ENCODE data around the gene ZNF536. TPM values are rescaled to one million over a fixed set of nuclear protein-coding genes. Genes with fewer than 3 reads are reported as not detected.

ZNF536 gene
- polyA plus RNA-seq, 1 donor: 5.3 TPM

DNA sequence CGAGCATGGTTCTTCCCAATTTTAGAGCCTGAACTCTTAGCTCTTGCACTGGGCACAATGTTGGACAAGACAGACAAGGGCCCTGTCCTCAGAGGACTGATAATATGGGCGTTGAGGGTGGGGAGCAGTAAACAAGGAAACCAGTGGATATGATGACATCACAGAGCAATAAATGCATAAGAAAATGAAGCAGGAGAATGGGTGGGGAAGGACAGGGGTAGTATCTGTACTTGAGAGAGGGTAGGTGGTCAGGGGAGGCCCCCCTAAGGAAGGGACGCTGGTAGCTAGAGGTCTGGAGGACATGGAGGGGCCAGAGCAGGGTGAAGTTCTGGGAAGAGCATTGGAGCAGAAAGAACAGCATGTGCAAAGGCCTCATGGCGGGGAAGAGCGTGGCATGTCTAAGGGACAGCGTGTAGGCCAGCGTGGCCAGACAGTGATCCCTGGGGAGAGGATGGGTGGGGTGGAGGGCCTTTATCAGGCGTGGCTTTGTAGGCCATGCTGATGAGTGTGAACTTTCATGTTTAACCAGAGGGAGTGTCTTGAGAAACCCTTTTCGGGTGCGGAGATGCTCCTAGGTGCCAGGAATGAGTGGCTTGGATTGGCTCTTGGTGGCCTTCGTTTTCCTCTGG is 15.1 kb upstream of the ZNF536 start:
- no CpG with 5 or more reads among the region's 11 CpGs for WGBS (ENCODE audit: insufficient coverage, low lambda C conversion rate)
- H3K27me3 ChIP-seq (ENCODE audit: control insufficient read depth, insufficient read depth, low read length): no peaks in the 10 kb centered on the region
- H3K4me3 ChIP-seq (ENCODE audit: low read length): no peak overlapping the region
- H3K36me3 ChIP-seq (ENCODE audit: control insufficient read depth, insufficient read depth, low read length): no peaks in the 10 kb centered on the region
- DNase-seq: no peak
- no peaks in the 10 kb centered on the region for H3K9me3 ChIP-seq (ENCODE audit: control insufficient read depth, low read depth, low read length)
- no peak overlapping the region for H3K27ac ChIP-seq (ENCODE audit: low read length)
- H3K4me1 ChIP-seq (ENCODE audit: control insufficient read depth, insufficient read depth, low read length): no peaks in the 10 kb centered on the region

DNA sequence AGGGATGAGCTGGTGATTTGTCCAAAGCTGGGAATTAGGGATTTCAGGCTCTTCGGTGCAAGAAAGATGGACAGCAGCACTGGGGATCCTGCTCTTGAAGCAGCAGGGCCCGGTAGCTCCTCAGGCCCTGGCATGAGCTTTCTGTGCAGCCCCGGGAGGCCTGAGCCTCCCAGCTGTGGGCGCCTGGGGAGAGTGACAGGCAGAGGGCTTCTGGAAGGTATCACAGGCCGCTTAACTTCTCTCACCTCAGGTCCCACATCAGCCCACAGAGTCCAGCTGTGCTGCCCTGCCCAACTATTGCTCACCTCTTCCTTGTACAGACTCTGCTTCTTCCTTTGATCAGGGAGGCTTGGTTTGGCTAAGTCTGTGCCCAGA is 14.6 kb upstream of the ZNF536 start:
- no peak for DNase-seq
- H3K9me3 ChIP-seq (ENCODE audit: control insufficient read depth, low read depth, low read length): no peaks in the 10 kb centered on the region
- H3K4me1 ChIP-seq (ENCODE audit: control insufficient read depth, insufficient read depth, low read length): no peaks in the 10 kb centered on the region
- WGBS (ENCODE audit: insufficient coverage, low lambda C conversion rate): no CpG with 5 or more reads among the region's 5 CpGs
- H3K36me3 ChIP-seq (ENCODE audit: control insufficient read depth, insufficient read depth, low read length): no peaks in the 10 kb centered on the region
- no peak overlapping the region for H3K27ac ChIP-seq (ENCODE audit: low read length)
- no peak overlapping the region for H3K4me3 ChIP-seq (ENCODE audit: low read length)
- H3K27me3 ChIP-seq (ENCODE audit: control insufficient read depth, insufficient read depth, low read length): no peaks in the 10 kb centered on the region

DNA sequence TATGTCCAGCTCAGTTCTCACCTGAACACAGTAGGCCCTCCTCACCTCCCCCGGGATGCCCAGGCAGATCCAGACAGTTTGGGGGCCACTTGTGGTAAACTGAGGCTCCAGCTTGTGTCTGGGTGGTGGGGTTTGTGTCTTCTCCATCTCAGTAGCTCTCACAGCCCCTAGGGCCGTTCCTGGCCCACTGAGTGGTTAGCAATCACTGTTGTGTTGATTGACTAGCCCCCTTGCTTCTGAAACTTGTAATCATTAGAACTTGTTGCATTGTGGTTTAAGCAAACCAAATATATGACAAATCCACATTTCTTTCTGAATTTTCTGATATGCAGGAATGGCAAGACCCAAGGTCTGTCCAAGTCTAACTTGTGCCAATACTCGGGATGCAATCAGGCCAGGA is 13.9 kb upstream of the ZNF536 start:
- DNase-seq: no peak
- no peak overlapping the region for H3K27ac ChIP-seq (ENCODE audit: low read length)
- no peaks in the 10 kb centered on the region for H3K27me3 ChIP-seq (ENCODE audit: control insufficient read depth, insufficient read depth, low read length)
- no peaks in the 10 kb centered on the region for H3K36me3 ChIP-seq (ENCODE audit: control insufficient read depth, insufficient read depth, low read length)
- no CpG with 5 or more reads among the region's 3 CpGs for WGBS (ENCODE audit: insufficient coverage, low lambda C conversion rate)
- H3K4me1 ChIP-seq (ENCODE audit: control insufficient read depth, insufficient read depth, low read length): no peaks in the 10 kb centered on the region
- no peak overlapping the region for H3K4me3 ChIP-seq (ENCODE audit: low read length)
- no peaks in the 10 kb centered on the region for H3K9me3 ChIP-seq (ENCODE audit: control insufficient read depth, low read depth, low read length)

DNA sequence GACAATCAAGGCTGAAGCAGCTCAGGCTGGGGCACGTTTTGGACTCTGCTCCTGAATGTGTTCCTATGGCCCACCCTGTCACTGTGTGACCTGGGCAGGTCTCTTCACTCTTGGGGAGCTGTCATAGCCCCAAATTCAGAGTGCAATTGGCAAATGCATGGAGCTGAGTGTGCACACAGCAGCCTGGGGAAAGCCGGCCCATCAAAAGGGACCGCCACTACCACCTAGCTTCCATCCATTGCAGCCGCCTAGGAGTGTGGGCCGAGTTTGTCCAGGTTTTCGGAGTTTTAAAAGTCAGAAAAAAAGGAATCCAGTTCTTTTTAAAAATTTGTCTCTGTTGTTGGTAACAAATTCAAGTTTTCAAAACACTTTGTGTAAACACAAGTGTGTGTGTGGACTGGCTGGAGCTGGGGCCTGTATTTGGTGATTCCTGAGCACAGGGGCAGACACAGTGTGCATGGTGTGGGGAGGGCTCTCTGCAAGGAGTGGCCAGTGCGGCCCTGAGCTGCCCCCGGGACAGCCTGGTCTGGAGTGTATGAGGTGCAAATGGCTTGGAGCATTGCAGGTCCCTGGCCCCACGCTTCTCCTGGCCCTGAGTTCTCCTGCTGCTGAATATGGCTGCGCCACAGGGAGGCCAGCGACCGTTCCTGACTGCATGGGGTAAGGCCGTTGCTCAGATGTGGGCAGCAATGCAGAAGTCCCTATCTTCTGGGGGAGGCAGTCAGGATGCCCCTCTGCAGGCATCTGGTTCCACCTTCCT is 13.2 kb upstream of the ZNF536 start:
- no CpG with 5 or more reads among the region's 13 CpGs for WGBS (ENCODE audit: insufficient coverage, low lambda C conversion rate)
- H3K27me3 ChIP-seq (ENCODE audit: control insufficient read depth, insufficient read depth, low read length): no peaks in the 10 kb centered on the region
- H3K9me3 ChIP-seq (ENCODE audit: control insufficient read depth, low read depth, low read length): no peaks in the 10 kb centered on the region
- H3K4me1 ChIP-seq (ENCODE audit: control insufficient read depth, insufficient read depth, low read length): no peaks in the 10 kb centered on the region
- H3K36me3 ChIP-seq (ENCODE audit: control insufficient read depth, insufficient read depth, low read length): no peaks in the 10 kb centered on the region
- H3K27ac ChIP-seq (ENCODE audit: low read length): no peak overlapping the region
- no peak for DNase-seq
- H3K4me3 ChIP-seq (ENCODE audit: low read length): no peak overlapping the region

DNA sequence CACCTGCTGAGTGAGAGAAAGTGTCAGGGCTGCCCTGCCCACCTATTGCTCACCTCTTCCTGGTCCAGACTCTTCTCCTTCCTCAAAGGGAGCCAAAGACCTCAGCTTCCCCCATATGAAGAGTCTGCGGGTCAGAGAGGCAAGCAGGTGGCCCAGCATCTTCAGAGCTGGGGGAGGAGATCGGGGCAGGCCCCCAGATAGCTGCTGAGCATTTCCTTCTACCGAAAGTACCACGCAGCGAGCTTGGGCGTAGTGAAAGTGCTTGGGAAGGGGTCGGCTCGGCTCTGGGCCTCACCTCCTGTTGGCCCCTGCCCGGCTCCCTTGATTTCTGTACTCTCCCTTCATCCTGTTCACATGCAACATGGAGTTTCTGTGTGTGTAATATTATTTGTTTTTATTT is 12.2 kb upstream of the ZNF536 start:
- no peaks in the 10 kb centered on the region for H3K9me3 ChIP-seq (ENCODE audit: control insufficient read depth, low read depth, low read length)
- H3K27me3 ChIP-seq (ENCODE audit: control insufficient read depth, insufficient read depth, low read length): no peaks in the 10 kb centered on the region
- H3K36me3 ChIP-seq (ENCODE audit: control insufficient read depth, insufficient read depth, low read length): no peaks in the 10 kb centered on the region
- no CpG with 5 or more reads among the region's 9 CpGs for WGBS (ENCODE audit: insufficient coverage, low lambda C conversion rate)
- no peaks in the 10 kb centered on the region for H3K4me1 ChIP-seq (ENCODE audit: control insufficient read depth, insufficient read depth, low read length)
- H3K4me3 ChIP-seq (ENCODE audit: low read length): no peak overlapping the region
- no peak for DNase-seq
- no peak overlapping the region for H3K27ac ChIP-seq (ENCODE audit: low read length)

DNA sequence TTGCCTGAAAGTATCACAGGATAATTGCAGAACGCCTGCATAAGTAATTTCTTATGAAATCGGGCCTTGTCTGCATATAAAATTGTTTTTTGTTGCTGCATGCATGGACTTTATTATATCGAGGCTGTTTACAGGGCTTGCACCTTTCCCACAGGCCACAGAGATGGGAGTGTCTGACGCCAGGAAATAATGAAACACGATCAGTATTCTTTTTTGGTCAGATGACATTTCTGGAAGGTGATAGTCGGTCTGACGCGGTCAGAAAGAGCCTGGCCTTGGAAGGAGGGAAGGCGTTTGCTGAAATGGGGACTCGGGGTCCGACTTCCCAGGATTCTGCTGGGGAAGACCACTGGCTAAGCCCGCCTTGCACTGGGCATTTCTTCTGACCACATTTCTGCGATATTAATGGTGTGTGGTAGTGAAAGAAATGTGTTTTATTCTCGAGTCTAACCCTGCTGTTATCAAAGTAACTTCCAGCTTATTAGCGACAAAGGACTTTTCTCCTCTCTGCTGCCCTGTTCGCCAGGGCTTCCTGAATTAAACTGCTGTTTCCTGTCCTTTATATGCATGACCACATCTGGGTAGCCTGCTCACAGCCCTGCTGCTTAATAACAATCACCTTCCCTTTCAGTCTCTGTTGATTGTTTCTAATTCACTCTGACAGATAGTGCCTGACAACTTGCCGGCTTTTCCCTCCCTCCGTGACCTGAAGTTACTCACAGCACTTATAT is 11.6 kb upstream of the ZNF536 start:
- no peaks in the 10 kb centered on the region for H3K36me3 ChIP-seq (ENCODE audit: control insufficient read depth, insufficient read depth, low read length)
- no peaks in the 10 kb centered on the region for H3K9me3 ChIP-seq (ENCODE audit: control insufficient read depth, low read depth, low read length)
- H3K4me3 ChIP-seq (ENCODE audit: low read length): no peak overlapping the region
- DNase-seq: no peak
- no peaks in the 10 kb centered on the region for H3K27me3 ChIP-seq (ENCODE audit: control insufficient read depth, insufficient read depth, low read length)
- H3K4me1 ChIP-seq (ENCODE audit: control insufficient read depth, insufficient read depth, low read length): no peaks in the 10 kb centered on the region
- 80% methylated on average over 1 of the region's 18 CpGs for WGBS (ENCODE audit: insufficient coverage, low lambda C conversion rate)
- no peak overlapping the region for H3K27ac ChIP-seq (ENCODE audit: low read length)

DNA sequence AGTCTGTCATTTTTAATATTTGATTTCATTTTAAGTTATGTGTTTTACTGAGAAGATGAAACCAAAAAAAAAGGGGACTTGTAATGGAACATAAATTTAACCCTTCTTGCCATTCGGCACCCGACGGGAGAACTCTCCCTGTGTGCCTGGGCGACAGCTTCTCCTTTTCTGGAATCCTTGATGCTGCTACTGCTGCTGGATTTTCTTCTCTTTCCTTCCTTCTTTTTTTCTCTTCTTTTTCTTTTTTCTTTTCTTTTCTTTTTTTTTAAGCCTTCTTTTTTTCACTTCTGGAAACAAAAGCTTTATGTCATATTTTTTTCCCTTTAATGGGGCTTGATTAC is 11.1 kb upstream of the ZNF536 start:
- H3K36me3 ChIP-seq (ENCODE audit: control insufficient read depth, insufficient read depth, low read length): no peaks in the 10 kb centered on the region
- no peaks in the 10 kb centered on the region for H3K9me3 ChIP-seq (ENCODE audit: control insufficient read depth, low read depth, low read length)
- H3K4me3 ChIP-seq (ENCODE audit: low read length): no peak overlapping the region
- 92% methylated on average over 4 of the region's 4 CpGs for WGBS (ENCODE audit: insufficient coverage, low lambda C conversion rate)
- no peak overlapping the region for H3K27ac ChIP-seq (ENCODE audit: low read length)
- no peak for DNase-seq
- no peaks in the 10 kb centered on the region for H3K4me1 ChIP-seq (ENCODE audit: control insufficient read depth, insufficient read depth, low read length)
- H3K27me3 ChIP-seq (ENCODE audit: control insufficient read depth, insufficient read depth, low read length): no peaks in the 10 kb centered on the region

DNA sequence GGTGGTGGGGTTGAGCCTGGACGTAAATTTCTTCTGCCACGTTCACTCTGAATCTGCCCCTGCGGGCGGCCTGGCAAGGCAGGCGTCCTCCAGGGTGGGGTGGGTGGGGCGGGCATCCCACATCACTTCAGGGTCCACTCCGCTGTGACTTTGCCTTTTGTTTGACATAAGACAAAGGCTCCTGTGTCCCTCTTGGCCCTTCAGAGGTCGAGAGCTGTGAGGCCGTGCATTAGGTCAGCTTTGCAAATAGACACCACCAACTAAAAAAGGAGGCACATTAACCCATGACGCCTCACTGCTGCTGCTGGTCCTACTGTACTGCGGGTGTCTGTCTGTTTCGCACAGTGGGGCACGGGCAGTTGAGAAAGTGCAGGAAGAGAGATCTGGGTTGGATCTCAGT is 10.5 kb upstream of the ZNF536 start:
- Histone ChIP-seq H3K4me1 (ENCODE audit: control insufficient read depth, insufficient read depth, low read length) (no peaks in the 10 kb centered on the region), H3K27me3 (ENCODE audit: control insufficient read depth, insufficient read depth, low read length) (no peaks in the 10 kb centered on the region), H3K9me3 (ENCODE audit: control insufficient read depth, low read depth, low read length) (no peaks in the 10 kb centered on the region), H3K27ac (ENCODE audit: low read length) (no peak overlapping the region), H3K4me3 (ENCODE audit: low read length) (no peak overlapping the region), H3K36me3 (ENCODE audit: control insufficient read depth, insufficient read depth, low read length) (no peaks in the 10 kb centered on the region)
- WGBS (ENCODE audit: insufficient coverage, low lambda C conversion rate): no CpG with 5 or more reads among the region's 13 CpGs
- DNase-seq: no peak

DNA sequence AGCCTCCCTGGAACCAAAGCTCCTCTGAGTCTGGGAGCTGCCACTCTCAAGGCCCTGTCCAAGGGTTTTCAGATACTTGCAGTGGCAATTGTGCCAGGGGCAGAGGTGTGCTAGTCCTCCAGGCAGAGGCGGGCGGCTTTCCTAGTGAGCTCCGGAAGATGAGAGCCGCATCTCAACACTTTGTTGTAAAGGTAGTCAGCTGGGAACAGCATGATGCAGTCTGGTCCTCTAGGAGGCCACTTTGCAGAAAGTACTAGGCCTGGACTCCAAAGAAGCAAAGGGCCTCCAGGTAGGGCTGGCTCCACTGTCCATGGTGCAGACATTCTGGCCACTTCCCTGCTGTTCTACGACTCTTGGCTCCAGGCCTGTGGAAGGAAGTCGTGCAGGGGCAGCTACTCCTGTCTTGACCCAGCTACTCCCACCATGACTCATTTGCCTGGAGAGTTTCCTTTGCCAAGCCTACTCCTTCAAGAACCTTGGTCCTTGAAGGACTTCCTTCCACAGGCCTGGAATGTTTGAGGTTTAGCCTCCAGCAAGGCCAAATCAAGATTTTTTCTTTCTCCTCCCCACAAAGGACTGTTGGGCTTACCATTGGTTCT is 9.9 kb upstream of the ZNF536 start:
- Histone ChIP-seq H3K27me3 (ENCODE audit: control insufficient read depth, insufficient read depth, low read length) (no peaks in the 10 kb centered on the region), H3K4me3 (ENCODE audit: low read length) (no peak overlapping the region), H3K9me3 (ENCODE audit: control insufficient read depth, low read depth, low read length) (no peaks in the 10 kb centered on the region), H3K4me1 (ENCODE audit: control insufficient read depth, insufficient read depth, low read length) (no peaks in the 10 kb centered on the region), H3K36me3 (ENCODE audit: control insufficient read depth, insufficient read depth, low read length) (no peaks in the 10 kb centered on the region), H3K27ac (ENCODE audit: low read length) (no peak overlapping the region)
- no CpG with 5 or more reads among the region's 6 CpGs for WGBS (ENCODE audit: insufficient coverage, low lambda C conversion rate)
- no peak for DNase-seq

DNA sequence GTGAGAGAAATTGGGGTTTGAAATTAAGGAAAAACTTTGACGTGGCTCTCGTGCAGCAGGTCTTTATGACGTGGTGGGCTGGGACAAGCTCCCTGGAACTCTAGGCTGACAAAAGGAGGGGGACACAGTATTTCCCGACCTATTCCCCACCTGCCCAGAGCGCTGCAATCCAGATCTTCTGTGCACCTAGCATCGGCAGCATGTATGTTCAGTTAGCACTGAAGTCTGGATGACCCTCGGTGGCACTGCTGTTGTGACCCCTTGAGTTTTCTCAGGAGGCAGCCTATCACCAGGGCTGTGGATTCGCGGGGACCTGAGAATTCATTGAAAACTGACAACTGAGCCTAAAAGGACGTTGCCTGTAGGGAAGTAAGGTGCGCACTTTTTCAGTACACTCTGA is 9.1 kb upstream of the ZNF536 start:
- Histone ChIP-seq H3K9me3 (ENCODE audit: control insufficient read depth, low read depth, low read length) (no peaks in the 10 kb centered on the region), H3K4me1 (ENCODE audit: control insufficient read depth, insufficient read depth, low read length) (no peaks in the 10 kb centered on the region), H3K27me3 (ENCODE audit: control insufficient read depth, insufficient read depth, low read length) (no peaks in the 10 kb centered on the region), H3K27ac (ENCODE audit: low read length) (no peak overlapping the region), H3K4me3 (ENCODE audit: low read length) (no peak overlapping the region), H3K36me3 (ENCODE audit: control insufficient read depth, insufficient read depth, low read length) (no peaks in the 10 kb centered on the region)
- no CpG with 5 or more reads among the region's 11 CpGs for WGBS (ENCODE audit: insufficient coverage, low lambda C conversion rate)
- no peak for DNase-seq
